ENCODE measurements around the gene MIB1. TPM values are rescaled to one million over a fixed set of nuclear protein-coding genes. Genes with fewer than 3 reads are reported as not detected.

MIB1 gene
- total RNA-seq, 1 donor from 2014 or later = 11.0 TPM

DNA sequence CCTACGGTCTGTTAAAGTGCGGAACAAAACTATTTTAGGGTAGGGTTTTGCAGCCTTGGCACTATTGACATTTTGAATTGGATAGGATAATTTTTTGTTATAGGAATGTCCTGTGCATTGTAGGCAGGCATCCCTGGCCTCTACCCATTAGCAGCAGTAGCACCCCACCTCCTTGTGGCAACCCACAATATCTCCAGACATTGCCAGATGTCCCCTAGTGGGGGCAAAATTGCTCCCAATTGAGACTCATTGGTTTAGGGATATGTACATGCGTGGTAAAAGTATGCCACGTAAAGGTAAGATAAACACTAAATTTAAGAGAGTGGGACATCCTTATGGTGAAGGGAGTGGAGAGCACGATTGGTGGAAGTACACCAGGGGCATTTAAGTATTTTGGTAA lies 4.6 kb downstream of the MIB1 start:
- intact Hi-C loops (cut with DNase I) = loop anchor here (10.0 kb wide), 1 partner anchor 420 kb away; the partner anchor contains the start of gene GATA6
- Histone ChIP-seq H3K36me3 (no peaks in the 10 kb centered on the region), H3K27ac (no peak overlapping the region), H3K27me3 (no peaks in the 10 kb centered on the region), H3K4me1 (peaks cover 0 to 5% of the 10 kb centered on the region in 2 donors), H3K9me3 (no peaks in the 10 kb centered on the region), H3K4me3 (no peak overlapping the region)
- TF ChIP-seq, protein P1, sequence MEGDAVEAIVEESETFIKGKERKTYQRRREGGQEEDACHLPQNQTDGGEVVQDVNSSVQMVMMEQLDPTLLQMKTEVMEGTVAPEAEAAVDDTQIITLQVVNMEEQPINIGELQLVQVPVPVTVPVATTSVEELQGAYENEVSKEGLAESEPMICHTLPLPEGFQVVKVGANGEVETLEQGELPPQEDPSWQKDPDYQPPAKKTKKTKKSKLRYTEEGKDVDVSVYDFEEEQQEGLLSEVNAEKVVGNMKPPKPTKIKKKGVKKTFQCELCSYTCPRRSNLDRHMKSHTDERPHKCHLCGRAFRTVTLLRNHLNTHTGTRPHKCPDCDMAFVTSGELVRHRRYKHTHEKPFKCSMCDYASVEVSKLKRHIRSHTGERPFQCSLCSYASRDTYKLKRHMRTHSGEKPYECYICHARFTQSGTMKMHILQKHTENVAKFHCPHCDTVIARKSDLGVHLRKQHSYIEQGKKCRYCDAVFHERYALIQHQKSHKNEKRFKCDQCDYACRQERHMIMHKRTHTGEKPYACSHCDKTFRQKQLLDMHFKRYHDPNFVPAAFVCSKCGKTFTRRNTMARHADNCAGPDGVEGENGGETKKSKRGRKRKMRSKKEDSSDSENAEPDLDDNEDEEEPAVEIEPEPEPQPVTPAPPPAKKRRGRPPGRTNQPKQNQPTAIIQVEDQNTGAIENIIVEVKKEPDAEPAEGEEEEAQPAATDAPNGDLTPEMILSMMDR (IDR thresholded peaks at IDR 0.05) = no peak
- DNase-seq (ENCODE audit: low spot score in 2 of 2) = no peak

- TF ChIP-seq, protein P1 (IDR thresholded peaks at IDR 0.05) = no peak
- H3K9me3 ChIP-seq = no peaks in the 10 kb centered on the region
- no peak overlapping the region for H3K4me3 ChIP-seq
- intact Hi-C loops (cut with DNase I) = loop anchor here (10.0 kb wide), 1 partner anchor 418 kb away; the partner anchor contains the start of gene GATA6
- no peak overlapping the region for H3K27ac ChIP-seq
- H3K4me1 ChIP-seq = peaks cover 0 to 11% of the 10 kb centered on the region in 2 donors
- no peak for DNase-seq (ENCODE audit: low spot score in 2 of 2)
- no peaks in the 10 kb centered on the region for H3K36me3 ChIP-seq
- H3K27me3 ChIP-seq = no peaks in the 10 kb centered on the region
These were observed 6.7 kb downstream of the MIB1 start for GRCh38 chr18:21747268-21747667.

DNA sequence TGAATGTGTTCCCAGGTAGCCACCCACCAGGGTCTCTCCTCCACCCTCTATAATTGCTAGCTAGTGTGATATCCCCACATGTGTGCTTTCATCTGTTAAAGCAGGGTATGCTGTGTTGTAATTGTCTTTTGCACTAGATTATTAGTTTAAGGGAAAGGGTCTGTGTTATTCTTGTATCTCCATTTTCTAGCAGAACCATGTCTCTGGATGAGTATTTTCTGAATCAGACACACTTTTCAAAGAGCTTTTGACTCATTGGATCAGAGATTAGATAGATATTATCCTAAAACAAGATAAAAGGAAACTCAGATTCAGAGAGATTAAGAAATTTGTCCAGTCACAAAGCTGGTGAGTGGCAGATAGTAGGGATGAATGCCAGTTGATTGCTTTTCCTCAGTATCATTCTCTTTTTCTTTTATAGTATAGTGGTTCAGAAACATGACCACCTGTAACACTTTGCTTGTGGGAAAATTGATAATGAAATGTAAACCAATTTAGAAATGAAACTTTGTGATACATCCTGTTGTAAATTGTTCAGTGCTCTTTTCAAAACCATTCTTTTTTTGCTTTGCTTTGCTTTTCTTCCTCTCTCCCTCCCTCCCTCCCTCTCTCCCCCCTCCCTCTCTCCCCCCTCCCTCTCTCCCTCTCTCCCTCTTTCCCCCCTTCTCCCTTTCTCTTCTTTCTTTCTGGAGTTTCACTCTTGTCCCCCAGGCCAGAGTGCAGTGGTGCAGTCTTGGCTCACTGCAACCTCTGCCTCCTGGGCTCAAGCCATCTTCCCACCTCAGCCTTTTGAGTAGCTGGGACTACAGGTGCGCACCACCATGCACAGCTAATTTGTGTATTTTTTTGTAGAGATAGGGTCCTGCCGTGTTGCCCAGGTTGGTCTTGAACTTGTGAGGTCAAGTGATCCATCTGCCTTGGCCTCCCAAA lies 7.4 kb downstream of the MIB1 start:
- DNase-seq (ENCODE audit: low spot score in 2 of 2) = no peak
- Histone ChIP-seq H3K4me1 (peaks cover 0 to 11% of the 10 kb centered on the region in 2 donors), H3K36me3 (no peaks in the 10 kb centered on the region), H3K4me3 (no peak overlapping the region), H3K9me3 (no peaks in the 10 kb centered on the region), H3K27me3 (no peaks in the 10 kb centered on the region), H3K27ac (no peak overlapping the region)
- TF ChIP-seq, protein P1 (IDR thresholded peaks at IDR 0.05) = no peak
- intact Hi-C loops (cut with DNase I) = loop anchor here (10.0 kb wide), 1 partner anchor 417 kb away; the partner anchor contains the start of gene GATA6

DNA sequence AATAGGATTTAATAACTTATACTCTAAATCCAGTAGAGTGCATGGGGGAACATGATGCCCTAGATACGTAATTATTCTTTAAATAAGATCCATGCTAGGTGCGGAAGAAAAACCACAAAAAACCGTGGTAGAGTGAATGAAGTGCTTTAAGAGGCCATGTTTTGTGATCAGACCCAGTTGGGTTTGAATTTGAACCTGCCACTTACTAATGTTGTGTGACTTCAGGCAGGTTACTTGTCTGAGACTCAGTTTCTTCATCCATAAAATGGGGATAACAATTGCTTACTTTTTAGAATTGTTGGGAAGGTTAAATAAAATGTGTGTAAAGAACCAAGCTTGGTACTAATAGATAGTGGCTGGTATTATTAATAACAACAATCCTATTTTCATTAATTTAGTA lies 17.2 kb downstream of the MIB1 start:
- H3K4me1 ChIP-seq = peaks cover 0 to 9% of the 10 kb centered on the region in 2 donors
- TF ChIP-seq, protein P1 (IDR thresholded peaks at IDR 0.05) = no peak
- H3K4me3 ChIP-seq = no peak overlapping the region
- no peak for DNase-seq (ENCODE audit: low spot score in 2 of 2)
- peak overlapping the region; percentile 51 to 73 for H3K27ac ChIP-seq
- H3K9me3 ChIP-seq = no peaks in the 10 kb centered on the region
- no peaks in the 10 kb centered on the region for H3K36me3 ChIP-seq
- intact Hi-C loops (cut with DNase I) = no loop called here
- no peaks in the 10 kb centered on the region for H3K27me3 ChIP-seq

- no peak overlapping the region for H3K4me3 ChIP-seq
- no peak overlapping the region for H3K27ac ChIP-seq
- intact Hi-C loops (cut with DNase I) = no loop called here
- TF ChIP-seq, protein P1 (IDR thresholded peaks at IDR 0.05) = no peak
- no peaks in the 10 kb centered on the region for H3K27me3 ChIP-seq
- DNase-seq (ENCODE audit: low spot score in 2 of 2) = no peak
- H3K36me3 ChIP-seq = no peaks in the 10 kb centered on the region
- H3K9me3 ChIP-seq = no peaks in the 10 kb centered on the region
- H3K4me1 ChIP-seq = peaks cover 0 to 17% of the 10 kb centered on the region in 2 donors
These were observed 19.2 kb downstream of the MIB1 start for GRCh38 chr18:21759836-21760235.

All from ascending aorta (tissue), 2 donors.